Activated CD4-positive, alpha-beta T cell treated with anti-CD3 and anti-CD28 coated beads for 4 hours (primary cell): ENCODE results near the gene CAPRIN1.
"Not testable (repeated sequence)": the region's sequence is repeated elsewhere in the genome, so short reads cannot be mapped to it uniquely, and the experiment has no call there.

Experiments
- DNase-seq, 2 donors: peaks; one replicate each; pipeline ENCODE4 v3.0.0-alpha.2; 2020

Gene CAPRIN1

DNA sequence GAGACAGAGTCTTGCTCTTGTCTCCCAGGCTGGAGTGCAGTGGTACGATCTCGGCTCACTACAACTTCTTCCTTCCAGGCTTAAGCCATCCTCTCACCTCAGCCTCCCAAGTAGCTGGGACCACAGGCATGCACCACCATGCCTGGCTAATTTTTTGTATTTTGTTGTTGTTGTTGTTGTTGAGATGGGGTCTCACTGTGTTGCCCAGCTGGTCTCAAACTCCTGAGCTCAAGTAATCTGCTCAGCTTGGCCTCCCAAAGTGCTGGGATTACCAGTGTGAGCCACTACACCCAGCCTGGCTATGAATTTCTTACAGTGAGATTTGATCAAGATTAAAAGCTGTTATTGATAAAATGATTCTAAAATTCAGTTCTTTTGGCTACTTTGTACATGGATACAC lies 43.4 kb downstream of the CAPRIN1 start:
- DNase-seq = not testable (repeated sequence)

- no peak for DNase-seq
These were observed 47.3 kb downstream of the CAPRIN1 start for GRCh38 chr11:34098813-34099212.

- DNase-seq = no peak
These were observed 53.1 kb downstream of the CAPRIN1 start for GRCh38 chr11:34104680-34105078.

DNA sequence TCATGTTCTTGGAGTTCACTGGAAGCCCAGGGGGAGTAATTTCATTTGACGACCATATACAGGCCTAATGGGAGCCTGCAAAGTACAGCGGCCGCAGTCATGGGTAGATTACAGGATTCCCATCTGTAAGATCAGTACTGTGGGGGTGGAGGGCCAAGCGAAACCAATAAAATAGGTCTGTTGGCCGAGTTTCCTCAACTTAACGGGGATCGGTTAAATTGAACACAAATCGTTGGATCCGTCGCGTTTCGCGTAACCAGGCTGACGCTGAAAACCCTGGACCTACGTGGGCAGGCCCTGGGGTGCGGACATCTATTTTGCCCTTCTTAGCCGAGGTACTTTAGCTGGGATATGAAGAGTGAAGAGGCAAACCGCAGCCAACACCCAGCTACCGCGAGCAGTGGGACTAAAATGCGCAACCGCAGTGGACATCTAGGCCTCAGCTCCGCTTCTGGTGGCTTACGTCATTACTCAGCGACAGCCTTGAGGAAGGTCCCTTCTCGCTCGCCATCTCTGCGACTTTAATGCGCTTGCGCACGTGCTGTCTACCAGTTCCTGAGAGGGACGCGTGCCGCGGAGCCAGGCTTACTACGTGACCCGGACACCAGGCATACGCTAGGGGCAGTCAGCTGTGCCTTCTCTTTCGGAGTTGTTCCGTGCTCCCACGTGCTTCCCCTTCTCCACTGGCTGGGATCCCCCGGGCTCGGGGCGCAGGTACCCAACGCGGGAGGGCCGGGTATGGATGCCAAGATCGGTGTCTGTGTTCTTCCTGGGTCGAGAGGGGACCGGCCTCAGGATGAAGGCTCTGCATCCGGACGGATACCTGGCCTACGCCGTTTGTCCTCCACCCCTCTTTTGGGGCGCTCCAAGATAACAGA lies 53.8 kb downstream of the CAPRIN1 start, which contains the start of gene NAT10:
NAT10 (plus strand) TSS at position 551 of the 878 bp plus-strand sequence. CDS start 2,597 bp downstream, outside the sequence.
- peak; percentile 96 to 98 for DNase-seq

DNA sequence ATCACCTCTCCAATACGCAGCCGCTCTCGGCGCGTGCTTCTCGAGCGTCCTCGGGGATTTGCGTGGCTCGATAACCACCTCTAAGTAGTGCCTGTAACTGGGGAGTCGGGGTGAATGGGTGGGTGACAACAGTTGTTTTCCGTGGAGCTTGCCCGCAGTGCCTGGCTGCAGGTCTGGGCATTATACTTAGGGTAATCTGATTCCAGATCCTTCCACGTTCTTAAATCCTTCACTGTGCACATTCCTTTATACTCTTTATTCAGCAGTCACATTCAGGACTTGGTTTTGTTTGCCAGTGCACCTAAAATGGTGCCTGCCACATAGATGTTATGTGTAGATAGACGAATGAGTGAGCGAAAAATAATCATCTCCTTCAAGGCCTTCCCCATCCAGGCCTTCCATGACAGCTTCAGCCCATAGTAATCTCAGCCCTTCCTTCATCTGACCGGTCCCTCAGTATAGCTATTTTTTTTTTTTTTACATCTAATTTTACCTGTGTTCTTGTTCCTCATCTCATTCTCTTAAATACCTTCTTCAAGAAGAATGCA lies 54.5 kb downstream of the CAPRIN1 start:
- no peak for DNase-seq

DNA sequence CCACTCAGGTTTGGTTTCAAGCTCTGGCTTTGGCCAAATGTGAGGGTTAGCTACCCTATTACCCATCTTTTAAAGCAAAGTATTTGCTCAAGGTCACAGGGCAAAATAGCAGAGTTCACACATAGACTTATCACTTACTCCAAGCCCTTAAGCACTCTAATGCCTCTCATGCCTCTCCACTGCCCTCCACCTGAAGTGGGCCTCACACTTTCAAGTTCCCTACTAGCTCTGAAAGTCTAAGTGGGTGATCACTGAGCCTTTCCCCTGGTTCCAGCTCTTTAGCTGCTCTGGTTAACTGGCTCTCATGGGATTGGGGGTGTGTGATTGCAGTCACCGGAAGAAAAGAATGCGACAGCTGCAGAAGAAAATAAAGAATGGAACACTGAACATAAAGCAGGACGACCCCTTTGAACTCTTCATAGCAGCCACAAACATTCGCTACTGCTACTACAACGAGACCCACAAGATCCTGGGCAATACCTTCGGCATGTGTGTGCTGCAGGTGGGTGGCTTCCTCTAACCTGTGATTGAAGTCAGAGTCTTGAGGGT lies 60.3 kb downstream of the CAPRIN1 start:
- no peak for DNase-seq

DNA sequence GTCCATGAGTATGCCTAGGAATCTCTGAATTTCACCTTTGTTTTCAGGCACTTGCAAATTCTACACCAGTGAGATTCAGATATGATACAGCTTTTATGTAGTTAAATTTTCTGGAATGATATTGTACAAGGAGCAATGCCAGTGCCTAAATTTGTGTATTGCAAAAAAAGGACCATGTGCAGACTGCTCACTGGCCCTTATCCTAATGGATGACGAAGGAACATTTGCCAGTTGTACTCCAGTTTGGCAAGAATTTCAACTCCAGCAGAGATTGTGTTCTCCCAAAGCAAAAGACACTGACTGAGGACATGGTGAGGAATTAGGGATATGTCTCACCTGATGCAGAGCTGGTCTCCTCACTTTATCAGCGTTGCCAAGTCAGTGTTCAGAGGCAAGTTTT lies 62.5 kb downstream of the CAPRIN1 start:
- DNase-seq = no peak

- no peak for DNase-seq
These were observed 62.9 kb downstream of the CAPRIN1 start for GRCh38 chr11:34114471-34114870.

DNA sequence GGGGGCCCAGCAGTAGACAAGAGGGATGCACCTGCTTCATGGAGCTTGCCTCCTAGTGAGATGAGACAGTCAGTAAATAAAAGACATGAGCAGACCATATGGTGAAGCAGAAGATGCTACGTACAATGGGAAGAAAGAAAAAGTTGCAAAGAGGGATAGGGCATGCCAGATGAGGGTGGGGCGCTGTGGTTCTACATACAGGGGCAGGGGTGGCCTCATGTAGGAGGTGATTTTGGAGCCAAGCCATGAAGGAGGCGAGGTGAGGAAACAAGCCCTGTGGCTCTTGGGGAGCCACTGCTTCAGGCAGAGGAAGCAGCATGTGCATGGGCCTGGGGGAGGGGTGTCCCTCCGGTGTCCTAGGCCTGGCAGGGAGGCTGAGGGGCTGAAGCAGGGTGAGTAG lies 69.1 kb downstream of the CAPRIN1 start:
- no peak for DNase-seq

DNA sequence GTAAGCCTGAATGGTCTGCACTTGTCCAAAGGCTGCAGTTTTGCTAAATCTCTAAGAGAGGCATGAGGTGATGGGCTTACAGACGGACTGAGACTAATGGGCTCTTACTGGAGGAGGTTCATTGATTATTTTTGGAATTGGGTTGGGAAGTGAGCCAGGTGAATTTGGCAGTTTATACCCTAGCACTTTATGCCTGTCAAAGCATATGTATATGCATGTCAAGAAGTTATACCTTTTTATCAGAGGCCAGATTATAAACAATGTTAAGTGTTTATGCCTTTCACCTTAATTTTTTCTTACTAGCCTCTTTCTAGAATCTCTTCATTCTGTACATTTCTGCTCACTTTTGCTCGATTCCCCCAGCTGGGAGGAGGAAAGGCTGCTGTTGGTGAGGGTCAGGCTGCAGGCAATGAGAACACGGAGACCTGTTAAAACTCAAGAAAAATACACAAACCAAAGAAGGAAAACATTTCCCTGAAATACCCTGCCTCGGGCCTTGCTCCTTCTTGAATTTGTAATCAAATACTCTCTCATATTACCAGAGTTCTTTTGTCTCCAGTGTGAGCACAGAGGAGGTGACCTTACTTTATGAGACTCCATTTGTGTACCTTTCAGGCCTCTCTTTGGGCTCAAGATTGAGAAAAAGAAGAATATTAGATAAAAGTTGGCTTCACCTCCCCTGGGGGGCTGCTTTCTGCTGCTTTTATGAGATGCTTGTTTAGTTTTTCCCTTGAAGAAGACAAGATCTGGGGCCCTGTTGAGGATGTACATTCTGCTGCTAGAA lies 73.5 kb downstream of the CAPRIN1 start:
- no peak for DNase-seq

GRCh38 chr11:34126959-34127848 lies 75.7 kb downstream of the CAPRIN1 start:
- no peak for DNase-seq

- DNase-seq = no peak
These were observed 77.3 kb downstream of the CAPRIN1 start for GRCh38 chr11:34128824-34129223.

- DNase-seq = no peak
These were observed 80.9 kb downstream of the CAPRIN1 start for GRCh38 chr11:34132261-34132965.

GRCh38 chr11:34134765-34135164 lies 83.2 kb downstream of the CAPRIN1 start:
- DNase-seq = no peak

GRCh38 chr11:34135439-34135838 lies 83.9 kb downstream of the CAPRIN1 start:
- no peak for DNase-seq

- no peak for DNase-seq
These were observed 84.9 kb downstream of the CAPRIN1 start for GRCh38 chr11:34136420-34136819.

DNA sequence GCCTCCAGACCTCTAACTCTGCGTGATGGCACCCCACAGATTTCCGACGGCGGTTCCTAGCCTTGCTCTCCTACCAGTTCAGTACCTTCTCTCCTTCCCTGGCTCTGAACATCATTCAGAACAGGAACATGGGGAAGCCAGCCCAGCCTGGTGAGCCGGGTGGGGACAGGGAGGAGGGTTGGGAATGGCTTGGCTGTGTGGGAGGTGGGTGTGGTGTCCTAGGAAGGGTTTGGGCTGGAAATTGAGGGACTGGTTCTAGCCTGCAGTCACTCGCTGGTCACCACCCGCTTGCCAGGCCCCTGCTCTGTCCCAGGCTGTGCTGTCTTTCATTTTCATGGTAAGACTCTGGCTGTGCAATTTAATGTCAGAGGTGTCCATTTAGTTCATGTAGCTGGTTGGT lies 87.8 kb downstream of the CAPRIN1 start:
- no peak for DNase-seq

DNA sequence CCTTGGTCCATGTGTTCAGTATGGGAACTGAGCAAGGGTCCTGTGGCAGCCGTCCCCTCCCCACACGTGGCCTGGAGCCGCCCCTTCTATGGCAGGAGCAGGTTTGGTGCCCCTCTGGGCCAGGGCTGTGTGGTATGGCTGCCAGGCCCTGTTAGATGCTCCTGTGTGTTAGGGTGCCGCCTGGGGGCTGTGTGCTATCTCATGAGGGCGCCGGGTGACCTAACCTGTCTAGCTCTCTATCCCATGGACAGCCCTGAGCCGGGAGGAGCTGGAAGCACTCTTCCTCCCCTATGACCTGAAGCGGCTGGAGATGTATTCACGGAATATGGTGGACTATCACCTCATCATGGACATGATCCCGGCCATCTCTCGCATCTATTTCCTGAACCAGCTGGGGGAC lies 88.6 kb downstream of the CAPRIN1 start:
- no peak for DNase-seq

- no peak for DNase-seq
These were observed 91.5 kb downstream of the CAPRIN1 start for GRCh38 chr11:34143048-34143447.

GRCh38 chr11:34145073-34145472 lies 93.5 kb downstream of the CAPRIN1 start:
- no peak for DNase-seq

DNA sequence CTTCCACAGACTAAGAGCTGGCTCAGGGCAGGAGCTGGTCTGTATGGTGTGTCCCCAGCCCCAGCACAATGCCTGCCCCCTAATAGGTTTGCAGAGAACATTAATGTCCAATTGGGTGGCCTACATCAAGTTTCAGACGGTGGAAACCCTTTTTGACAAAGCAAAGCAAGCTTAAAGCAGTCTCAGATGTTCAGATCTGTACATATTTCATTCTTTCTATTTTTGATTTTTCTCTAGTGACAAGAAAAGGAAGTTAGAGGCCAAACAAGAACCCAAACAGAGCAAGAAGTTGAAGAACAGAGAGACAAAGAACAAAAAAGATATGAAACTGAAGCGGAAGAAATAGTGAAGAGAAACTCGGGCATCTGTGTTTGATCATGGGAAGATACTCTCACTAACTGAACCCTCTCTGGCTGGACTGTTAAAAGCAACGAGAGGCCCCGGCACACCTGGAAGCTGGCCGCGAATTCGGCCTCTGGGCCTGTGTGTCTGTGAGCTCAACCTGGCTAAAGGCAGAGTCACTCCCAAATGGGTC lies 94.4 kb downstream of the CAPRIN1 start:
- no peak for DNase-seq
